PFSK-1 (cell line): Measurements from ENCODE around the gene BANP.

Experiments used
- FOXP2 ChIP-seq: optimal IDR thresholded peaks from 2 replicates; pipeline ENCODE3; 2011; ENCODE audit warnings: borderline replicate concordance, control low read depth, inconsistent platforms; ENCODE audit not compliant: insufficient read depth; ENCODE audit errors: extremely low read length, extremely low read depth
- POLR2AphosphoS5 ChIP-seq: IDR thresholded peaks from 2 replicates; pipeline ENCODE4 v1.6.1; 2012; ENCODE audit warnings: low read depth, mild to moderate bottlenecking, control low read depth, low read length, moderate library complexity
- SIN3A ChIP-seq: IDR thresholded peaks from 2 replicates; pipeline ENCODE4 v1.6.1; 2012; ENCODE audit warnings: mild to moderate bottlenecking, low read length, moderate library complexity, borderline replicate concordance; ENCODE audit not compliant: insufficient read depth
- TAF1 ChIP-seq: IDR thresholded peaks from 2 replicates; pipeline ENCODE4 v1.6.1; 2012; ENCODE audit warnings: low read length, control low read depth, borderline replicate concordance; ENCODE audit not compliant: insufficient read depth
- TF ChIP-seq, protein P1 (sequence below), 2 experiments: IDR thresholded peaks; 2 replicates each; pipeline versions ENCODE4 v1.6.1 to v1.8.0; 2011 to 2012; ENCODE audit warnings: low read depth in 2 of 2, low read length in 2 of 2, control low read depth in 1 of 2, inconsistent platforms in 1 of 2, mild to moderate bottlenecking in 1 of 2, moderate library complexity in 1 of 2; ENCODE audit not compliant: insufficient read depth in 1 of 2

BANP gene

GRCh38 chr16:88014954-88015805 lies 63.9 kb downstream of the BANP start:
- no peak for TF ChIP-seq FOXP2
- no peak for TF ChIP-seq SIN3A
- no peak for TF ChIP-seq POLR2AphosphoS5
- TF ChIP-seq, protein P1, sequence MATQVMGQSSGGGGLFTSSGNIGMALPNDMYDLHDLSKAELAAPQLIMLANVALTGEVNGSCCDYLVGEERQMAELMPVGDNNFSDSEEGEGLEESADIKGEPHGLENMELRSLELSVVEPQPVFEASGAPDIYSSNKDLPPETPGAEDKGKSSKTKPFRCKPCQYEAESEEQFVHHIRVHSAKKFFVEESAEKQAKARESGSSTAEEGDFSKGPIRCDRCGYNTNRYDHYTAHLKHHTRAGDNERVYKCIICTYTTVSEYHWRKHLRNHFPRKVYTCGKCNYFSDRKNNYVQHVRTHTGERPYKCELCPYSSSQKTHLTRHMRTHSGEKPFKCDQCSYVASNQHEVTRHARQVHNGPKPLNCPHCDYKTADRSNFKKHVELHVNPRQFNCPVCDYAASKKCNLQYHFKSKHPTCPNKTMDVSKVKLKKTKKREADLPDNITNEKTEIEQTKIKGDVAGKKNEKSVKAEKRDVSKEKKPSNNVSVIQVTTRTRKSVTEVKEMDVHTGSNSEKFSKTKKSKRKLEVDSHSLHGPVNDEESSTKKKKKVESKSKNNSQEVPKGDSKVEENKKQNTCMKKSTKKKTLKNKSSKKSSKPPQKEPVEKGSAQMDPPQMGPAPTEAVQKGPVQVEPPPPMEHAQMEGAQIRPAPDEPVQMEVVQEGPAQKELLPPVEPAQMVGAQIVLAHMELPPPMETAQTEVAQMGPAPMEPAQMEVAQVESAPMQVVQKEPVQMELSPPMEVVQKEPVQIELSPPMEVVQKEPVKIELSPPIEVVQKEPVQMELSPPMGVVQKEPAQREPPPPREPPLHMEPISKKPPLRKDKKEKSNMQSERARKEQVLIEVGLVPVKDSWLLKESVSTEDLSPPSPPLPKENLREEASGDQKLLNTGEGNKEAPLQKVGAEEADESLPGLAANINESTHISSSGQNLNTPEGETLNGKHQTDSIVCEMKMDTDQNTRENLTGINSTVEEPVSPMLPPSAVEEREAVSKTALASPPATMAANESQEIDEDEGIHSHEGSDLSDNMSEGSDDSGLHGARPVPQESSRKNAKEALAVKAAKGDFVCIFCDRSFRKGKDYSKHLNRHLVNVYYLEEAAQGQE (IDR thresholded peaks at IDR 0.05; ENCODE audit: insufficient read depth in 1 of 2, low read depth in 2 of 2, low read length in 2 of 2), result no peak
- TF ChIP-seq TAF1, result no peak

DNA sequence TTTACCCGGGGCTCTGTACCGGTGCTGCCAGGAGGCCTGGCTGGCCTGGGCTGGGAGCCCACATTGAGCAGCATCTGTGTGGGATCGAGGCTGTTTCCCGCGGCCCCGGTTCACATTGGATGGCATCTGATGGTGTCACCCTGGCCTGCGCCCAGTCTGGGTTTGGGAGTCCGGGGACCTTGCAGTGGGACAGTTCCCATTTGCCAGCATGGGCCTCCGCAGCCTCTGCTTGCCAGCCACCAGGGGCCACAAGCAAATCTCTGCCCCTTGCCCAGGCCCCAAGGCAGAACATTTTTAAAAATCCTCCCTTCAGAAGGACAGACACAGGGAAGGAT lies 64.5 kb downstream of the BANP start:
- no peak for TF ChIP-seq TAF1
- no peak for TF ChIP-seq SIN3A
- TF ChIP-seq, protein P1 (IDR thresholded peaks at IDR 0.05; ENCODE audit: insufficient read depth in 1 of 2, low read depth in 2 of 2, low read length in 2 of 2), result no peak
- no peak for TF ChIP-seq FOXP2
- no peak for TF ChIP-seq POLR2AphosphoS5

- TF ChIP-seq FOXP2, result no peak
- TF ChIP-seq SIN3A, result no peak
- TF ChIP-seq TAF1, result no peak
- TF ChIP-seq, protein P1 (IDR thresholded peaks at IDR 0.05; ENCODE audit: insufficient read depth in 1 of 2, low read depth in 2 of 2, low read length in 2 of 2), result no peak
- TF ChIP-seq POLR2AphosphoS5, result no peak
Measured at GRCh38 chr16:88016964-88017363, 65.7 kb downstream of the BANP start.

GRCh38 chr16:88017587-88018101 lies 66.4 kb downstream of the BANP start:
- TF ChIP-seq, protein P1 (IDR thresholded peaks at IDR 0.05; ENCODE audit: insufficient read depth in 1 of 2, low read depth in 2 of 2, low read length in 2 of 2), result no peak
- no peak for TF ChIP-seq POLR2AphosphoS5
- no peak for TF ChIP-seq FOXP2
